ENCODE results near the gene TTLL11. TPM values are rescaled to one million over a fixed set of nuclear protein-coding genes. Genes with fewer than 3 reads are reported as not detected.

Gene TTLL11
- total RNA-seq, 4 donors from 2014 or later, result 9.8 to 18.6 (median 15.6) TPM

GRCh38 chr9:122127396-122127798, 34.3 kb upstream of the TTLL11 start:
- TF ChIP-seq EP300 (IDR thresholded peaks at IDR 0.05) (no peak), POLR2A (IDR thresholded peaks at IDR 0.05) (no peak), CTCF (IDR thresholded peaks at IDR 0.05) (no peak)
- no peaks in the 10 kb centered on the region for H3K36me3 ChIP-seq
- H3K27ac ChIP-seq, result no peak overlapping the region
- H3K4me1 ChIP-seq, result peaks cover 0 to 25% (median 13%) of the 10 kb centered on the region in 4 donors
- H3K9me3 ChIP-seq, result no peaks in the 10 kb centered on the region
- H3K4me3 ChIP-seq, result no peak overlapping the region
- DNase-seq (ENCODE audit: low spot score in 2 of 2), result no peak
- peaks cover 0 to 30% of the 10 kb centered on the region in 2 donors for H3K27me3 ChIP-seq
- WGBS, 2 donors, result 37 to 72% methylated on average over 2 to 10 of the region's 10 CpGs

GRCh38 chr9:122126331-122127261, 33.5 kb upstream of the TTLL11 start:
- WGBS, 2 donors, result 14 to 15% methylated on average over 60 to 63 of the region's 64 CpGs
- Histone ChIP-seq H3K4me3 (peak overlapping the region in 2 of 4 donors; percentile 11 to 28), H3K36me3 (no peaks in the 10 kb centered on the region), H3K9me3 (no peaks in the 10 kb centered on the region), H3K27me3 (peaks cover 0 to 30% of the 10 kb centered on the region in 2 donors), H3K4me1 (peaks cover 0 to 25% (median 13%) of the 10 kb centered on the region in 4 donors), H3K27ac (no peak overlapping the region)
- TF ChIP-seq POLR2A (IDR thresholded peaks at IDR 0.05), result no peak
- no peak for TF ChIP-seq EP300 (IDR thresholded peaks at IDR 0.05)
- no peak for TF ChIP-seq CTCF (IDR thresholded peaks at IDR 0.05)
- no peak for DNase-seq (ENCODE audit: low spot score in 2 of 2)

- Histone ChIP-seq H3K36me3 (no peaks in the 10 kb centered on the region), H3K27me3 (peaks cover 0 to 30% of the 10 kb centered on the region in 2 donors), H3K27ac (no peak overlapping the region), H3K9me3 (no peaks in the 10 kb centered on the region), H3K4me1 (peaks cover 0 to 25% (median 13%) of the 10 kb centered on the region in 4 donors), H3K4me3 (no peak overlapping the region)
- DNase-seq (ENCODE audit: low spot score in 2 of 2), result no peak
- WGBS, 2 donors, result 32 to 39% methylated on average over 20 to 21 of the region's 21 CpGs
- TF ChIP-seq POLR2A (IDR thresholded peaks at IDR 0.05), result no peak
- no peak for TF ChIP-seq EP300 (IDR thresholded peaks at IDR 0.05)
- TF ChIP-seq CTCF (IDR thresholded peaks at IDR 0.05), result no peak
Measured at GRCh38 chr9:122125509-122126330, 32.6 kb upstream of the TTLL11 start.

- TF ChIP-seq CTCF (IDR thresholded peaks at IDR 0.05) (peak; percentile 88 to 95 (median 93)), POLR2A (IDR thresholded peaks at IDR 0.05) (no peak)
- no peaks in the 10 kb centered on the region for H3K36me3 ChIP-seq
- no peak overlapping the region for H3K4me3 ChIP-seq
- peak; percentile 62 to 77 for DNase-seq (ENCODE audit: low spot score in 2 of 2)
- H3K27me3 ChIP-seq, result peaks cover 0 to 30% of the 10 kb centered on the region in 2 donors
- H3K9me3 ChIP-seq, result no peaks in the 10 kb centered on the region
- peaks cover 0 to 25% (median 13%) of the 10 kb centered on the region in 4 donors for H3K4me1 ChIP-seq
- no peak overlapping the region for H3K27ac ChIP-seq
- WGBS, 2 donors, result 0 to 3% methylated on average over 5 to 8 of the region's 8 CpGs
Measured at GRCh38 chr9:122125158-122125508, 32.0 kb upstream of the TTLL11 start.

Measured in tibial nerve (tissue), 4 donors.